Trophoblast cell (in vitro differentiated cells and primary cell): ENCODE results near the gene MACROD2.
A peak's percentile ranks its signal among the peaks of the same experiment; 100 is the strongest.

ENCODE experiments used
- DNase-seq, 2 donors: peaks; one replicate each; pipeline ENCODE4 v3.0.0-alpha.2; 2016
- H2AFZ ChIP-seq: 2 replicates; pipeline ENCODE4 v1.6.1; 2013; ENCODE audit warnings: low read length, moderate library complexity, mild to moderate bottlenecking; ENCODE audit not compliant: insufficient read depth, poor library complexity
- H2AK5ac ChIP-seq: 2 replicates; pipeline ENCODE4 v1.6.1; 2013; ENCODE audit warnings: mild to moderate bottlenecking, low read length
- H2BK120ac ChIP-seq: 2 replicates; pipeline ENCODE4 v1.6.1; 2013; ENCODE audit warnings: low read length, mild to moderate bottlenecking, moderate library complexity; ENCODE audit not compliant: insufficient read depth, poor library complexity
- H2BK12ac ChIP-seq: 2 replicates; pipeline ENCODE4 v1.6.1; 2013; ENCODE audit warnings: mild to moderate bottlenecking, low read length, moderate library complexity
- H2BK5ac ChIP-seq: 2 replicates; pipeline ENCODE4 v1.6.1; 2013; ENCODE audit warnings: low read length, low read depth, moderate library complexity, mild to moderate bottlenecking; ENCODE audit not compliant: poor library complexity
- H3K14ac ChIP-seq: 2 replicates; pipeline ENCODE4 v1.6.1; 2013; ENCODE audit warnings: mild to moderate bottlenecking, low read length
- H3K18ac ChIP-seq: 2 replicates; pipeline ENCODE4 v1.6.1; 2013; ENCODE audit warnings: mild to moderate bottlenecking, low read length
- H3K23ac ChIP-seq: 2 replicates; pipeline ENCODE4 v1.6.1; 2013; ENCODE audit warnings: low read length
- H3K27ac ChIP-seq: 2 replicates; pipeline ENCODE4 v1.5.1; 2013; ENCODE audit warnings: low read depth, mild to moderate bottlenecking, inconsistent platforms, low read length, moderate library complexity
- H3K27me3 ChIP-seq: 2 replicates; pipeline ENCODE4 v1.6.1; 2013; ENCODE audit warnings: inconsistent platforms, mild to moderate bottlenecking, low read length, moderate library complexity; ENCODE audit not compliant: insufficient read depth
- H3K36me3 ChIP-seq, 2 experiments: 1 replicate in 1 of 2; 2 replicates in 1 of 2; pipeline ENCODE4 v1.6.1; 2013; ENCODE audit warnings: low read length in 2 of 2, mild to moderate bottlenecking in 2 of 2, moderate library complexity in 1 of 2; ENCODE audit not compliant: insufficient read depth in 2 of 2, control insufficient read depth in 1 of 2
- H3K4ac ChIP-seq: 2 replicates; pipeline ENCODE4 v1.6.1; 2013; ENCODE audit warnings: low read depth, mild to moderate bottlenecking, low read length, moderate library complexity
- H3K4me1 ChIP-seq, 2 experiments: 1 replicate in 1 of 2; 2 replicates in 1 of 2; pipeline ENCODE4 v1.6.1; 2013; ENCODE audit warnings: low read length in 2 of 2, mild to moderate bottlenecking in 2 of 2, moderate library complexity in 1 of 2; ENCODE audit not compliant: insufficient read depth in 2 of 2, control insufficient read depth in 1 of 2
- H3K4me2 ChIP-seq: 2 replicates; pipeline ENCODE4 v1.6.1; 2013; ENCODE audit warnings: inconsistent platforms, mild to moderate bottlenecking, low read length, moderate library complexity
- H3K4me3 ChIP-seq: 2 replicates; pipeline ENCODE4 v1.5.1; 2013; ENCODE audit warnings: mild to moderate bottlenecking, low read depth, low read length, inconsistent platforms
- H3K79me1 ChIP-seq: one replicate; pipeline ENCODE4 v1.6.1; 2013; ENCODE audit warnings: low read length
- H3K79me2 ChIP-seq: 2 replicates; pipeline ENCODE4 v1.6.1; 2013; ENCODE audit warnings: low read length, mild to moderate bottlenecking; ENCODE audit not compliant: control insufficient read depth, insufficient read depth, poor library complexity
- H3K9ac ChIP-seq: 2 replicates; pipeline ENCODE4 v1.6.1; 2013; ENCODE audit warnings: mild to moderate bottlenecking, low read length
- H3K9me3 ChIP-seq: 2 replicates; pipeline ENCODE4 v1.6.1; 2013; ENCODE audit warnings: low read depth, mild to moderate bottlenecking, control low read depth, inconsistent platforms, low read length; ENCODE audit not compliant: insufficient read depth
- H4K12ac ChIP-seq: 2 replicates; pipeline ENCODE4 v1.6.1; 2013; ENCODE audit warnings: low read depth, mild to moderate bottlenecking, low read length, moderate library complexity
- H4K8ac ChIP-seq: 2 replicates; pipeline ENCODE4 v1.6.1; 2013; ENCODE audit warnings: low read depth, mild to moderate bottlenecking, low read length, moderate library complexity
- H4K91ac ChIP-seq: one replicate; pipeline ENCODE4 v1.6.1; 2013; ENCODE audit warnings: low read depth, mild to moderate bottlenecking, low read length, moderate library complexity
- WGBS: extraction: QIAGEN DNeasy Blood & Tissue Kit; methylation state at CpG from one replicate; pipeline ENCODE4 v1.1.7; 2013; ENCODE audit warnings: missing lambda C conversion rate; ENCODE audit not compliant: insufficient read length, insufficient coverage; ENCODE audit errors: extremely low coverage; 5-methylcytosine and 5-hydroxymethylcytosine counted together

The MACROD2 gene

DNA sequence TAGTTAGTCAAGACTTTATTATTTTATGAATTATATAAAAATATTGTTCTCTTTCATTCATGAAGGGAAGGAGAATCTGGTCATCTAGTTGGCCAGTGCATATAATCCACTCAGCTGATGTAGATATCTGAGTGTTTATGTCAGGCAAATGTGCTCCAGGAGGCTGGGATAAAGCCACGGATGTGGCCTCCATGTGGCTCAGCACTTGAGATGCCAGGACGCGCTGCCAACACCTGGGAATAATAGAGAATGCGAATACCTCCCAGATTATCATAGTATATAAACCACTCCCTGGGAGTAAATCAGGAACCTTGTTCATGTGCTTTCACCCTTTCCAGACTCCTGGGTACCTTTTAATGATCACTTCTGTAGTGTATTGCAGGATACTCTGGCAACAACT lies 1571.9 kb downstream of the MACROD2 start:
- WGBS, result no CpG with 5 or more reads among the region's 4 CpGs
- no peak overlapping the region for H3K4me3 ChIP-seq
- no peak overlapping the region for H2BK5ac ChIP-seq
- H2BK12ac ChIP-seq, result no peak overlapping the region
- H3K9ac ChIP-seq, result no peak overlapping the region
- H2AFZ ChIP-seq, result no peak overlapping the region
- no peaks in the 10 kb centered on the region for H3K79me1 ChIP-seq
- no peak overlapping the region for H2AK5ac ChIP-seq
- no peak overlapping the region for H4K8ac ChIP-seq
- H3K36me3 ChIP-seq, result no peaks in the 10 kb centered on the region
- no peaks in the 10 kb centered on the region for H3K9me3 ChIP-seq
- no peak overlapping the region for H4K91ac ChIP-seq
- no peak overlapping the region for H3K4ac ChIP-seq
- H3K27ac ChIP-seq, result no peak overlapping the region
- no peak overlapping the region for H3K4me2 ChIP-seq
- no peak for DNase-seq
- no peak overlapping the region for H3K23ac ChIP-seq
- H3K18ac ChIP-seq, result no peak overlapping the region
- no peak overlapping the region for H2BK120ac ChIP-seq
- no peaks in the 10 kb centered on the region for H3K4me1 ChIP-seq
- no peak overlapping the region for H4K12ac ChIP-seq
- no peaks in the 10 kb centered on the region for H3K79me2 ChIP-seq
- no peak overlapping the region for H3K14ac ChIP-seq
- no peaks in the 10 kb centered on the region for H3K27me3 ChIP-seq

DNA sequence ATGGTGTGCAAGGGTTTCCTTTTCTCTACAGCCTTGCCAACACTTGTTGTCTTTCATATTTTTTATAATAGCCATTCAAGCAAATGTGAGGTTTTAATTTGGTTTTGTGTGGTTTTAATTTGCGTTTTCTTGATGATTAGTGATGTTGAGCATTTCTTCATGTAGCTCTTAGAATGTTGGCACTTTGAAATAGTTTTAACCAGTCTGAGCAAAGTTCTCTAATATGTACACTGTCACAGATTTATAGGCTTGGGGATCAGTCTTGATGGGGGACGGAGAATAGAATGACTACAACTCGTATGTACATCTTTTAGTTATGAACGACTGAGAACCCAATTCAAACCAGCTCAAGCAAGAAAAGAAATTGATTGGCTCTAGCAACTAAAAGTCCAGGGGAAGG lies 1574.8 kb downstream of the MACROD2 start:
- Histone ChIP-seq H3K4me3 (no peak overlapping the region), H2BK5ac (no peak overlapping the region), H3K4me2 (no peak overlapping the region), H3K18ac (no peak overlapping the region), H2AK5ac (no peak overlapping the region), H2AFZ (no peak overlapping the region), H3K79me1 (no peaks in the 10 kb centered on the region), H3K9ac (no peak overlapping the region), H3K9me3 (no peaks in the 10 kb centered on the region), H3K27me3 (no peaks in the 10 kb centered on the region), H2BK120ac (no peak overlapping the region), H3K14ac (no peak overlapping the region), H2BK12ac (no peak overlapping the region), H3K4me1 (no peaks in the 10 kb centered on the region), H4K91ac (no peak overlapping the region), H4K12ac (no peak overlapping the region), H3K36me3 (no peaks in the 10 kb centered on the region), H4K8ac (no peak overlapping the region), H3K27ac (no peak overlapping the region), H3K79me2 (no peaks in the 10 kb centered on the region), H3K4ac (no peak overlapping the region), H3K23ac (no peak overlapping the region)
- no peak for DNase-seq
- no CpG with 5 or more reads among the region's 4 CpGs for WGBS

DNA sequence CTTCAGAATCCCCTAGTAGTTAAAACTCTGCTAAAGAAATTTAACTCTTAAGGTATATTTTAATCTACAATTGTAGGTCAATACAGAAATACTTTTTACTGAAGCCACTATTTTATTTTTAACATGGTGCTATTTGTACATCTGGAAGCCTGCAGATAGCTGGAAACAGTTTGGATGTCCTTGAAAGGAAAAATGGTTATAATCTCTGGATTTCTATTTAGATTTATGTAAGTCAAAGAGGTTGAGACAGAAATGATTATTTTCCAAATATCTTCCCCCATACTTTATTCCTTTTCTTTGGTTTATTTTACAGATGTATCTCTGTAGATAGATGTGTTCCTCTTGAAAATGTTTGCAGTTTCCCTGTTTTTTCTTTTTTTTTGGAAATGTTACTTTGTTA lies 1575.7 kb downstream of the MACROD2 start:
- Histone ChIP-seq H2BK120ac (no peak overlapping the region), H3K4me2 (no peak overlapping the region), H2BK5ac (no peak overlapping the region), H3K79me2 (no peaks in the 10 kb centered on the region), H4K91ac (no peak overlapping the region), H3K23ac (no peak overlapping the region), H3K4me3 (no peak overlapping the region), H3K79me1 (no peaks in the 10 kb centered on the region), H4K8ac (no peak overlapping the region), H4K12ac (no peak overlapping the region), H3K4ac (no peak overlapping the region), H3K27me3 (no peaks in the 10 kb centered on the region), H2AFZ (no peak overlapping the region), H3K27ac (no peak overlapping the region), H3K18ac (no peak overlapping the region), H3K4me1 (no peaks in the 10 kb centered on the region), H2BK12ac (no peak overlapping the region), H3K9ac (no peak overlapping the region), H3K9me3 (no peaks in the 10 kb centered on the region), H3K36me3 (no peaks in the 10 kb centered on the region), H2AK5ac (no peak overlapping the region), H3K14ac (no peak overlapping the region)
- DNase-seq, result no peak

DNA sequence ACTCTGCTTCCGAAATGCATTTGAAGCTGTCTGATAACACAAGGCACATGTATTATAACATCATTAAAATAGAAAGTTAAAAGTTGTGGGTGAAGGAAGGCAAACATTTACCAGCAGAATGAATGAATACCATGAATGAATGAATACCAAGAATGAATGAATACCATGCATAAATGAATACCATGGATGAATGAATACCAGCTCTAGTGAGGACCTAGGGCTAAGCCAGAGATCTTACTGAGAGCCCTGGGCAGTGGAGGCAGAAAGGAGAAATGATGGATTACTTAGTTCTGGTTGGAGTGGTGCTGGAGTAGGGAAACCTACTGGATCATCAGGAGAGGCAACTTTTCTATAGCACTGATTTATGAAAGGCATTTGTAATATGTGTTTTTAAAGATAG lies 1579.9 kb downstream of the MACROD2 start:
- Histone ChIP-seq H3K14ac (no peak overlapping the region), H3K9ac (no peak overlapping the region), H3K79me2 (no peaks in the 10 kb centered on the region), H2AK5ac (no peak overlapping the region), H3K27me3 (no peaks in the 10 kb centered on the region), H2BK12ac (no peak overlapping the region), H4K12ac (no peak overlapping the region), H3K79me1 (no peaks in the 10 kb centered on the region), H2BK5ac (no peak overlapping the region), H3K4me1 (no peaks in the 10 kb centered on the region), H3K23ac (no peak overlapping the region), H4K91ac (no peak overlapping the region), H3K27ac (no peak overlapping the region), H2BK120ac (no peak overlapping the region), H3K36me3 (no peaks in the 10 kb centered on the region), H2AFZ (no peak overlapping the region), H3K4ac (no peak overlapping the region), H3K4me2 (no peak overlapping the region), H3K4me3 (no peak overlapping the region), H3K9me3 (no peaks in the 10 kb centered on the region), H3K18ac (no peak overlapping the region), H4K8ac (no peak overlapping the region)
- no CpG with 5 or more reads among the region's 1 CpG for WGBS
- DNase-seq, result peak in 1 of 2 donors; percentile 49

DNA sequence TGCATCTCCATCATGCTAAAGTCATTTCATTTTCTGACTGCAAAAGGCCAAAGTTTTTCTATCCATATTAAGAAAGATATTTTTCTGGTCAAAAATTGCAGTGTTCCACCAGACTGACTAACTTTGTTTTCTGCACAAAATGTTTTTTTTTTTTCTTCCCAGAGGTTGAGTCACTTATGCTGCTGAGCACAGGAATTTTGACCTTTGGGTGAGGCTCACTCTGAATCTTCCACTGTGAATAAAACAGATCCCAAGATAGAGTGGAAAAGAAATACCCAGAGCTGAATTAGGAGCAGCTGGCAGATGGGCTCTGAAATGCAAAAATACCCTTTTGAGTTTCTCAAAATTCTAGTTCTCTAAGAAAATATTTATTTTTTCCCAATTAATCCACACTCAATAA lies 1581.1 kb downstream of the MACROD2 start:
- no peaks in the 10 kb centered on the region for H3K36me3 ChIP-seq
- no peak overlapping the region for H2AFZ ChIP-seq
- no peak overlapping the region for H2BK12ac ChIP-seq
- no peak overlapping the region for H3K27ac ChIP-seq
- H4K12ac ChIP-seq, result no peak overlapping the region
- H3K9ac ChIP-seq, result no peak overlapping the region
- H2AK5ac ChIP-seq, result no peak overlapping the region
- H4K8ac ChIP-seq, result no peak overlapping the region
- H4K91ac ChIP-seq, result no peak overlapping the region
- DNase-seq, result no peak
- H2BK5ac ChIP-seq, result no peak overlapping the region
- no peak overlapping the region for H3K4me2 ChIP-seq
- H3K18ac ChIP-seq, result no peak overlapping the region
- H3K4me3 ChIP-seq, result no peak overlapping the region
- H3K23ac ChIP-seq, result no peak overlapping the region
- no peak overlapping the region for H3K4ac ChIP-seq
- no peaks in the 10 kb centered on the region for H3K27me3 ChIP-seq
- no peaks in the 10 kb centered on the region for H3K4me1 ChIP-seq
- H3K79me1 ChIP-seq, result no peaks in the 10 kb centered on the region
- no peaks in the 10 kb centered on the region for H3K79me2 ChIP-seq
- no peak overlapping the region for H2BK120ac ChIP-seq
- no peak overlapping the region for H3K14ac ChIP-seq
- H3K9me3 ChIP-seq, result no peaks in the 10 kb centered on the region
